CD4-positive, alpha-beta T cell treated with Interleukin-1 beta for 1 hour (primary cell): ENCODE data around the gene LCLAT1.
A peak's percentile ranks its signal among the peaks of the same experiment; 100 is the strongest.
"Not testable (repeated sequence)": the region's sequence is repeated elsewhere in the genome, so short reads cannot be mapped to it uniquely, and the experiment has no call there.

Experiments
- DNase-seq, 2 donors: peaks; one replicate each; pipeline ENCODE4 v3.0.0-alpha.2; 2020 to 2022

The LCLAT1 gene

DNA sequence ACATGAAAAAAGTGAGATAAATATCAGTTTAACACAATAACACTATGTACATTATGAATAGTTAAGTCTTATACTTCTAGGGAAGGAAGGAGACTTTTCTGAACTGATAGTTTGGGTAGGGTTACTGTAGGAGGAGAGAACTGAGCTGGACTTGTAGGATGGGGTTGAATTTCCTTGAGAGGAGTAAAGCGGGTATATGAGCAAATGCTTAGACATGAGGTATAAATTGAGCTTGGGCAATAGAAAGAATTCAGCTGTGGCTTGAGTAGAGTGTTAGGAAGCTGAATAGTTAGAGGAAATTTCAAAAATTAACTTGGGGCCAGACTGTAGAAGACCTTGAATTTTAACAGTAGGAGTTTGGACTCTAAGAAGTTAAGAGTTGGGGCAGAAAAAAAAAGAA lies 45.1 kb downstream of the LCLAT1 start:
- DNase-seq: no peak

DNA sequence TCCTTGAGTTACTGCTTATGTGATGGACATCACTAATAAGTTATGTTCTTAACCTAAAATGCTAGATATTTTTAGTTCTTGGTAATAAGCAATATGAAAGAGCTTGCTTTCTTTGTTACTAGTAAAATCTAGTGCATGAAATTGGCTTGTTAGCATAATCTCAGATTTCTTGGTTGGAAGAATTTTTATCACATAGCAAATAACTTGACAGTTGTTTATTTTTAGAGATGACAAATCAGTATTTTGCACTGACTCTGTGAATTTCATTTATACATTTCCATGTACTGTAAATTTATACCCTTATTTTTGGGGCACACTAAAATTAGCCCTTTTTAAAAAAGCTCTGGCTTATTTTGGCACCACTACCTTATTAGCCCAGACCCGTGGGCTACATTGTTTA lies 45.6 kb downstream of the LCLAT1 start:
- no peak for DNase-seq

- no peak for DNase-seq
Measured at GRCh38 chr2:30493440-30493839, 46.4 kb downstream of the LCLAT1 start.

DNA sequence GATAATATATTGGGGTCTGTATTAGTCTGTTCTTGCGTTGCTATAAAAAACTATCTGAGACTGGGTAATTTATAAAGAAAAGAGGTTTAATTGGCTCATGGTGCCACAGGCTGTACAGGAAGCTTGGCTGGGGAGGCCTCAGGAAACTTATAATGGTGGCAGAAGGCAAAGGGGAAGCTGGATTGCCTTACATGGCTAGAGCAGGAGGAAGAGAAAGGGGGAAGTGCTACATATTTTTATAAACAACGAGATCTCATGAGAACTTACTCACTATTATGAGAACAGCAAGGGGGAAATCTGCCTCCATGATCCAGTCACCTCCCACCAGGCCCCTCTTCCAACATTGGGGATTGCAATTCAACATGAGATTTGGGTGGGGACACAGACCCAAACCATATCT lies 48.9 kb downstream of the LCLAT1 start:
- peak in 1 of 2 donors; percentile 7 for DNase-seq

DNA sequence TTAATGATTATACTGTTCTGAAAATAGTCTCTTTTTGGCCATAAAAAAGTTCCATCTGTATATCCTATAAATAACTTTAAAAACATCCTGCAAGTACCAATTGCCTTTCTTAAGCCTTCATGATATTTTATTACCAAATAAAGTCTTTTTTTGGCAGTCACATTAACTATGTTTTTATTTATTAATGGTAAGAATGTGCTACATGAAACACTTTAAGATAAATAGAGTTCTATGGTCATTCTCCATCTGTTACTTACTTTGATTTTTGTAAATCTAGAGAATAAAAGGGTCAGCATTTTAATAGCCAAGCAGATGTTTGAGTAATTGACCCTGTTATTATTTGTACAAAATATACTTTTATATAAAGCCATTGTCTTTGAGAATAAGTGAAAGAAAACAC lies 52.6 kb downstream of the LCLAT1 start:
- no peak for DNase-seq

DNA sequence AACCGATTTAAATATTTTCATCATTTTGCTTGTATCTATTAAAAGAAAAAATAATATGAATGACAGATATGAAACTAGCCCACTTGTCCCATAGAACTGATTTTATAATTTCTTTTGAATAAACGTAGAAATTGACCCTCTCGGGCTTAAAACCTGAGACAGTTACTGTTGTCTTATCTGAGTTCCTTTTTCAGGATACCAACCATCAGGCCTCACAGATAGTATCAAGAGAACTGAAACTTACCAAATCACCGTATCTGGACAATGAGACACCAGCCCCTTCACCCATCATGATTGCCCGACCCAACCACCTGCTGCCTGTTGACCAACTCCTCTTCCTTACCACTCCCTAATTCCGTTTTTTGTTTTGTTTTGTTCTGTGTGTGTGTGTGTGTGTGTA lies 53.7 kb downstream of the LCLAT1 start:
- DNase-seq: no peak

GRCh38 chr2:30502310-30502709 lies 55.3 kb downstream of the LCLAT1 start:
- no peak for DNase-seq

GRCh38 chr2:30503007-30503694 lies 56.1 kb downstream of the LCLAT1 start:
- peak in 1 of 2 donors; percentile 15 for DNase-seq

GRCh38 chr2:30503695-30504052 lies 56.6 kb downstream of the LCLAT1 start:
- no peak for DNase-seq

DNA sequence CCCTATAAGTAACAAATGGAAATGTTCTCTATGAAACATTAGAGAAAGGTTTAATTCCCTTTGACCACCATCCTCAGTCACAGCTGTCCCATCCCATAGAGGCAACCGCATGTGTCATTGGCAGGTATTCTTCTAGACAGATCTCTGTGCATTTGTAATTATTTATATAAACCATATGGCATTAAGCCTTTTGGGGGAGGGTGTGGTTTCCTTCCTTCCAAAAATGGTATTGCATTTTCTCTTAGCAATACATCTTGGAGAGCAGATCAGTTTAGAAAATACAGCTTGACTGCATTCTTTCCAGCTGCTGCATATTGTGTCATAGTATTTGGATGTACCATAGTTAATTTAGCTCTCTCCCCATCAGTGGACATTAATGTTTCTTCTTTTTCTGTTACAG lies 57.7 kb downstream of the LCLAT1 start:
- no peak for DNase-seq

DNA sequence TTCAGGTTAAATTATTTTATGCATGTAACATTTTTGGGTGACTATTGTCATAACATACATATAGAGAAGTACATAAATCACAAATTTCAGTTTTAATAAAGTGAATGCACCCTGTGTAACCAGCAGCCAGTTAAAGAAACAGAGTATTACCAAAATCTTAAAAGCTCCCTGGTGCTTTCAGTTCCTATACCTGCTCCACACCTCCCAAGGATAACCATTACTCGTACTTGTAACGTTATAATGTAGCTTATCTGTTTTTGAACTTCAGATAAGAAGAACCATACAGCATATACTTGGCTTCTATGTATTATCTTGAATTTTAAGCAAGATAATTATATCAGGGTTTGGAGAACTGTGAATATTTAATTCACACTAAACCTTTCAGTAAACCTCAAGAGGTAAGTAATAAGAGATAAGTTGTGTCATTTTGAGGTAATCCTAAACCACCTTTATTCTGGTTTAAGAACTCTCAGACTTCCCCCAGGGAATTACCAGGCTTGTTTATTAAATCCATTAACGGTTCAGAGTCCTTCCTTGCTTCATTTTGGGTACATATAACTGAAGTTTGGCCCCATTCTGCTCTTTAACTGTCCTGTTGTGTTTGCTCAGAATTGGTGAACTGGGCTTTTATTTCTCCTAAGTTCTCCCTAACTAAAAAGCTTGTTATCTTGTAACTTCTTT lies 58.6 kb downstream of the LCLAT1 start:
- no peak for DNase-seq

DNA sequence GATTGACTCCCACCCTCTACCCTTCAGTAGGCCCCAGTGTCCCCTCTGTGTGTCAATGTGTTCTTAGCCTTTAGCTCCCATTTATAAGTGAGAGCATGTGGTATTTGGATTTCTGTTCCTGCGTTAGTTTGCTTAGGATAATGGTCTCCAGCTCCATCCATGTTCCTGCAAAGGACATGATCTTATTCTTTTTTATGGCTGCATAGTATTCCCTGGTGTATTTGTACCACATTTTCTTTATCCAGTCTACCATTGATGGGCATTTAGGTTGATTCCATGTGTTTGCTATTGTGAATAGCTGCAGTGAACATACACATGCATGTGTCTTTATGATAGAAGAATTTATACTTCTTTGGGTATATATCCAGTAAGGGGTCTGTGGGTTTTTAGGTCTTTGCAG lies 60.4 kb downstream of the LCLAT1 start:
- not testable (repeated sequence) for DNase-seq

GRCh38 chr2:30509716-30510115 lies 62.7 kb downstream of the LCLAT1 start:
- DNase-seq: no peak

DNA sequence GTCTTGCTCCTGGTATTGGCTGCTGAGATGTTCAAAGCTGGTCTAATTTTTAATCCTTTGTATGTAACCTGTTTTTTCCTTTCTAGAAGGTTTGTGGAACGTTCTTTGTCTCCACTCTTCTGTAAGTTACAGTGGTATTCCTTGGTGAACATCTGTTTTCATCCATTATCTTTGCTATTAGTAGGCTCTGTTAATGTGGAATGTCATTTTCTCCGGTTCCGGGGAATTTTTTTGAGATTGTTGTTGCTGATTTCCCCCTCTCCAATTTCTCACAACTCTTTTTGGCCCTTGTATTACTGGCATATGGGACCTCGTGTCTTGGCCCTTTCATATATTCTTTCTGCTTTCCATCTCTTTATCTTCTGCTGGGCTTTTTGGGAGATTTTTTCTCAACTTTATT lies 63.4 kb downstream of the LCLAT1 start:
- no peak for DNase-seq

DNA sequence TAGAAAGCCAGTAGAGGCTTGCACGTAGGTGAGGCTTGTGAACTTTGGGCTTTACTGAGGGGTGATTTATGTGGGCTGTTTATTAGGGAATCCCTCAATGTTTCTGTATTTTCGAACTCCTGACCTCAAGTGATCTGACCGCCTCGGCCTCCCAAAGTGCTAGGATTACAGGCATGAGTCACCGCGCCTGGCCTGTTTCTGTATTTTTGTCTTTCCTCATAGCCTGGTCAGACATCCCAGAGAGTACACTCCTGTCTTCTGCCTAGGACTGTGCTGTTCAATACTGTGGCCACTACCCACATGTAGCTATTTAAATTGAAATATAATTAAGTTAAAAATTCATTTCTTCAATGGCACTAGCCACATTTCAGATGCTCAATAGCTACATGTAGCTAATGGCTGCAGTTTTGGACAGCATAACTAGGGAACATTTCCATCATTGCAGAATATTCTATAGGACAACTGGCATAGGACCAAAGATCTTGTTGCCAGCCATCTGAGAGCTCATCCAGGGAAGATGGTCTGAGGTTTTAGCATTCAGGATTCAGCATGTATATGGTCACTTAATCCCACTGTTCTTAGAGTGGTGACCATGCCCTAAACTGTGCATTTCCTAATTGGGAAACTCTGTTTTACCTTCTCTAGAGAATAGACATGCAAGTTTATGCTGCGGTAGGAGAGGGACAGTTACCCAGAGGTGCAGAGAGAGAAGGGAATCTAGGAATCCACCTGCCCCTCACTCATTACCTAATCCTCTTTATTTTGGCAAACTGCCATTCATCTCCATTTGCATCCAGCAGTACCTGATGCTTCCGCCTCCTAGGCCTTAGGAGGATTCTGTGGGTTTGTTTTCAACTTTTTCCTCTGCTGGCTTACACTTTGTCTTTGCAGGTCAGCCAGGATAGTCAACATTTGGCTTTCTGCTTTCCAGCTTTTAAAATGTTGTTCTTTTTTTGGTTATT lies 64.4 kb downstream of the LCLAT1 start:
- DNase-seq: no peak

DNA sequence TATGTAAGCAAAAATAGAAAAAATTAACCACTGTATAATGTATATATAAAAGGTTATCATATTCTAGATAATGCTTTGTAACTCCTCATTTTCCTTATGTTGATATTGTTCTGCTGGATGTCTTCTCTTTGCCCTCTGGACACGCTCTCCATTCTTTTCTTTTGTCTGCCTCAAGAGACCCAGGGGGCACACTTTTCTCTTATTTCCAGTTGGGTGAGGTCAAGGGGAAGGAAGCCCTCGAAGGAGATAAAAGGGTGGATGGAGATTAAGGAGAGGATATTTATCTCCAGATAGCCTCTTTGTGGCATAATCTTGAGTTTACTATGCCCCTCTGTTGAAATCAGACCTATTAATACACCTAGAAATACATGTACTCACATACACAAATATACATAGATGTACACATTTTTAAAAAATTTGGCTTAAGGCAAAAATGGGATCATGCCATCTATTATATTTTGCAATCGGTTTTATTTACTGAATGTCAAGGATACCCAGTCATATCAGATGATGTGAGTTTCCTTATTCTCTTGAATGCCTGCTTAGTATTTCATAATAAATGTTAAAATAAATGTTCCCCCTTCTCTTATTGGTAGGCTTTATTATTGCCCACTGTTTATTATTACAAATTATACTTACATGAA lies 65.3 kb downstream of the LCLAT1 start:
- DNase-seq: no peak

DNA sequence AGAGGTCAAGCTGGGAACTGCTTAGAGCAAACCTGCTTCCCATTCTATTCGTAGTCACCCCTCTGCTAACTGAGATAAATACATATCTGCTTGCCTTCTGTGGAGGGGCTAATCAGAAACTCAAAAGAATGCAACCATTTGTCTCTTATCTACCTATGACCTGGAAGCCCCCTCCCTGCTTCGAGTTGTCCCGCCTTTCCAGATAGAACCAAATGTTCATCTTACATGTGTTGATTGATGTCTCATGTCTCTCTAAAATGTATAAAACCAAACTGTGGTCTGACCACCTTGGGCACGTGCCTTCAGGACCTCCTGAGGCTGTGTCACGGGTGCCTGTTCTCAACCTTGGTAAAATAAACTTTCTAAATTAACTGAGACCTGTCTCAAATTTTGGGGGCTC lies 66.6 kb downstream of the LCLAT1 start:
- DNase-seq: not testable (repeated sequence)

- DNase-seq: no peak
Measured at GRCh38 chr2:30514134-30514847, 67.2 kb downstream of the LCLAT1 start.

DNA sequence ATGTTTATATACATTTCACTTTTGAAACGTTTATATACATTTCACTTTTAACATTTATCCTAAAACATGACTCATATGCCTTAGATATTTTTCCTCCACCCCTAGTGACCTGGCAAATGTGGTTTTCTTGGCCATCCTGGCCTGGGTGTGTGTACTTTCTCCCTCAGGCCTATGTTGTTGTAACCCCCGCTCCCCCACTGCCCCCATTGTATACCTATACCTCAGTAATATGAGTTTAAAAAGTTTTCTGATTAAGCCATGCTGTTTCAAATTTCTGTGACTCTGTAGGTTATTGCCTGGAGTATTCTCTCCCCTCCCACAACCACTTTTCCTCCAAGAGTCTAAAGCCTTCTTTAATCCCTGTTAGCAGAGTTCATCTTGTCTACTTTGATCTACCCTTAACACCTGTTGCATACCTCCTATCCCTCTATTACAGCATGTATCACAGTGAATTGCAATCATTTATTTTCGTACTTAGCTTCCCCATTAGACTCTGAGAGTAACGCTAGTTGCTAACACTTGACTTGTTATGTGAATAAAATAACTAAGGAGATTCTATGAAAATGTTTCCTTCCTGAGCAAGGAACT lies 67.9 kb downstream of the LCLAT1 start:
- no peak for DNase-seq

DNA sequence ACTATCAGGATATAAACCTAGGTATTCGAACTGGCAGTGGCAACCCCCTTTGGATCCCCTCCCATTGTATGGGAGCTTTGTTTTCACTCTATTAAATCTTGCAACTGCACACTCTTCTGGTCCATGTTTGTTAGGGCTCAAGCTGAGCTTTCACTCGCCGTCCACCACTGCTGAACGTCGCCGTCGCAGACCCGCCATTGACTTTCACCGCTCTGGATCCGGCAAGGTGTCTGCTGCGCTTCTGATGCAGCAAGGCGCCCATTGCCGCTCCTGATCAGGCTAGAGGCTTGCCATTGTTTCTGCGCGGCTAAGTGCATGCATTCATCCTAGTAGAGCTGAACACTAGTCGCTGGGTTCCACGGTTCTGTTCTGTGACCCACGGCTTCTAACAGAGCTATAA lies 69.1 kb downstream of the LCLAT1 start:
- DNase-seq: no peak

GRCh38 chr2:30519796-30520195 lies 72.8 kb downstream of the LCLAT1 start:
- no peak for DNase-seq

- DNase-seq: no peak
Measured at GRCh38 chr2:30522421-30522820, 75.4 kb downstream of the LCLAT1 start.
